ENCODE data around the gene ST7L.
A peak's percentile ranks its signal among the peaks of the same experiment; 100 is the strongest.
"Not testable (repeated sequence)": the region's sequence is repeated elsewhere in the genome, so short reads cannot be mapped to it uniquely, and the experiment has no call there.

The ST7L gene

DNA sequence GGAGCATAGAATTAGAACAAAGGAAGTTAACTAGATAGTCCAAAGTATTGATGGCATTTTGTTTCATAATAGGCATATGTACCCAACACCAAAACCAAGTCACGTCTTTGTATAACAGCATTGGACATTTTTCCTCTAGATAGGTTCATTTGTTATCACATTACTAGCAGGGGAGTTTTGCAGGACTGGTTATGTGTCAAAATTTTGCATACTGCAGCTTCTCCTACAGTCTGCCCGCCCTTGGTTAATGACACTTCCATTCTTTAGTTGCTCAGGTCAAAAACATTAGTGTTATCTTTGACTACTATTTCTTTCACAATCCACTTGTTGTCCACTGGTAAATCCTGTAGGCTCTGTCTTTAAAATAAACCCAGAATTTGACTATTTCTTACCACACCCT lies 9.6 kb upstream of the ST7L start:
- DNase-seq (no peak), ATAC-seq (ENCODE audit: insufficient read depth, low read depth) (no peak)
- H2AFZ ChIP-seq (ENCODE audit: low read depth, low read length), result no peak overlapping the region
- no peaks in the 10 kb centered on the region for H3K27me3 ChIP-seq (ENCODE audit: insufficient read depth, low read length, poor library complexity)
- peaks cover 99% of the 10 kb centered on the region for H3K79me2 ChIP-seq (ENCODE audit: insufficient read depth, low read length)
- peaks cover 19% of the 10 kb centered on the region; the same call in 1 of the 2 replicates for H3K4me1 ChIP-seq (ENCODE audit: insufficient read depth, low read length)
- peaks cover 52% of the 10 kb centered on the region for H3K36me3 ChIP-seq (ENCODE audit: insufficient read depth, low read length)
- no peak overlapping the region for H3K27ac ChIP-seq (ENCODE audit: low read length)
- H3K4me2 ChIP-seq (ENCODE audit: insufficient read depth, low read length), result peak overlapping the region; percentile 19; the same call in 1 of the 2 replicates
- no peak overlapping the region for H3K9ac ChIP-seq (ENCODE audit: low read depth, low read length)
- no peaks in the 10 kb centered on the region for H3K9me3 ChIP-seq (ENCODE audit: insufficient read depth, low read length, severe bottlenecking)
- no peak for TF ChIP-seq EZH2 (IDR thresholded peaks at IDR 0.05; ENCODE audit: borderline replicate concordance, low read depth, low read length, severe bottlenecking)
- TF ChIP-seq, protein P1, sequence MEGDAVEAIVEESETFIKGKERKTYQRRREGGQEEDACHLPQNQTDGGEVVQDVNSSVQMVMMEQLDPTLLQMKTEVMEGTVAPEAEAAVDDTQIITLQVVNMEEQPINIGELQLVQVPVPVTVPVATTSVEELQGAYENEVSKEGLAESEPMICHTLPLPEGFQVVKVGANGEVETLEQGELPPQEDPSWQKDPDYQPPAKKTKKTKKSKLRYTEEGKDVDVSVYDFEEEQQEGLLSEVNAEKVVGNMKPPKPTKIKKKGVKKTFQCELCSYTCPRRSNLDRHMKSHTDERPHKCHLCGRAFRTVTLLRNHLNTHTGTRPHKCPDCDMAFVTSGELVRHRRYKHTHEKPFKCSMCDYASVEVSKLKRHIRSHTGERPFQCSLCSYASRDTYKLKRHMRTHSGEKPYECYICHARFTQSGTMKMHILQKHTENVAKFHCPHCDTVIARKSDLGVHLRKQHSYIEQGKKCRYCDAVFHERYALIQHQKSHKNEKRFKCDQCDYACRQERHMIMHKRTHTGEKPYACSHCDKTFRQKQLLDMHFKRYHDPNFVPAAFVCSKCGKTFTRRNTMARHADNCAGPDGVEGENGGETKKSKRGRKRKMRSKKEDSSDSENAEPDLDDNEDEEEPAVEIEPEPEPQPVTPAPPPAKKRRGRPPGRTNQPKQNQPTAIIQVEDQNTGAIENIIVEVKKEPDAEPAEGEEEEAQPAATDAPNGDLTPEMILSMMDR (IDR thresholded peaks at IDR 0.05; ENCODE audit: borderline replicate concordance, extremely low read depth, low read length, poor library complexity, severe bottlenecking), result no peak
- H4K20me1 ChIP-seq (ENCODE audit: insufficient read depth, low read length), result peaks cover 87% of the 10 kb centered on the region
- no peak overlapping the region for H3K4me3 ChIP-seq (ENCODE audit: low read depth in 1 of 2, low read length in 2 of 2)

DNA sequence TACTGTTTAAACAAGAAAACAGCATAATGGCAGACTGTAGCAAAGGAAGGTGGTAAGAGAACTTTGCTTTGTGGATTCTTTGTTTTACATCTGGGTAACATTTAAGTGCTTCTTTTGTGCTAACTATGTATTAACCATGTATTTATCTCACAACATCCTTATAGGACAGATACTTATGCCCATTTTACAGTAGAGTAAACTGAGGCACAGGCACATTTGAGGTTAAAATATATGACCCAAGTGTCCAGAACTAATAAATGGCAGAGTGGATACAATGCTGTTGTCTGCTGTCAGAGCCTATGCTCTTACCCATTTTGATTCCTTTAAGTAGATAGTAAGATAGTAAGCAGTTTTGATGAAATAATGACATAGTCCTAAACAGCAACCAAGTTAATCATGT lies 7.9 kb upstream of the ST7L start:
- no peak overlapping the region for H3K27ac ChIP-seq (ENCODE audit: low read length)
- H4K20me1 ChIP-seq (ENCODE audit: insufficient read depth, low read length), result peaks cover 83% of the 10 kb centered on the region
- H3K79me2 ChIP-seq (ENCODE audit: insufficient read depth, low read length), result peaks cover 98% of the 10 kb centered on the region
- TF ChIP-seq, protein P1 (IDR thresholded peaks at IDR 0.05; ENCODE audit: borderline replicate concordance, extremely low read depth, low read length, poor library complexity, severe bottlenecking), result no peak
- no peaks in the 10 kb centered on the region for H3K9me3 ChIP-seq (ENCODE audit: insufficient read depth, low read length, severe bottlenecking)
- no peak overlapping the region for H2AFZ ChIP-seq (ENCODE audit: low read depth, low read length)
- DNase-seq (no peak), ATAC-seq (ENCODE audit: insufficient read depth, low read depth) (no peak)
- H3K27me3 ChIP-seq (ENCODE audit: insufficient read depth, low read length, poor library complexity), result no peaks in the 10 kb centered on the region
- no peak overlapping the region for H3K4me3 ChIP-seq (ENCODE audit: low read depth in 1 of 2, low read length in 2 of 2)
- peaks cover 24% of the 10 kb centered on the region; the same call in 1 of the 2 replicates for H3K4me1 ChIP-seq (ENCODE audit: insufficient read depth, low read length)
- H3K36me3 ChIP-seq (ENCODE audit: insufficient read depth, low read length), result peaks cover 43% of the 10 kb centered on the region
- H3K4me2 ChIP-seq (ENCODE audit: insufficient read depth, low read length), result no peak overlapping the region
- H3K9ac ChIP-seq (ENCODE audit: low read depth, low read length), result no peak overlapping the region

DNA sequence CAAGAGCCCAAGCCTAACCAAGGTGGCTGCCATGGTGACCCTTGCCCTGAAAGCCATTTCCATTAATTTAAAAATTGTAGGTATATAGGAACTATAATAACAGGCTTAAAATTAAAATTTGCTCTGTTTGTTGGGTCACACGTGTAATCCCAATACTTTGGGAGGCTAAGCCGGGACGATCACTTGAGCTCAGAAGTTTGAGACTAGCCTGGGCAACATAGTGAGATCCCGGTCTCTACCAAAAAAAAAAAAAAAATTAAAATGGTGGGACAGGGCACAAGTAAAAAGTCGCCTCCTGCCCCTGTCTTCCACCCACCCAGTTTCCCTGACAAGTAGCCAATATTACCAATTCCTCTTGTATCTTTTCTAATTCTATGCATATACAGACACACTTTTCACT lies 7.3 kb upstream of the ST7L start:
- Histone ChIP-seq H3K9me3 (ENCODE audit: insufficient read depth, low read length, severe bottlenecking) (no peaks in the 10 kb centered on the region), H3K79me2 (ENCODE audit: insufficient read depth, low read length) (peaks cover 98% of the 10 kb centered on the region), H3K9ac (ENCODE audit: low read depth, low read length) (no peak overlapping the region), H3K36me3 (ENCODE audit: insufficient read depth, low read length) (peaks cover 38% of the 10 kb centered on the region), H3K4me1 (ENCODE audit: insufficient read depth, low read length) (peaks cover 31% of the 10 kb centered on the region), H3K4me3 (ENCODE audit: low read depth in 1 of 2, low read length in 2 of 2) (no peak overlapping the region), H3K4me2 (ENCODE audit: insufficient read depth, low read length) (peak overlapping the region; percentile 9; the same call in 1 of the 2 replicates), H2AFZ (ENCODE audit: low read depth, low read length) (no peak overlapping the region), H3K27me3 (ENCODE audit: insufficient read depth, low read length, poor library complexity) (no peaks in the 10 kb centered on the region), H3K27ac (ENCODE audit: low read length) (no peak overlapping the region), H4K20me1 (ENCODE audit: insufficient read depth, low read length) (peaks cover 76% of the 10 kb centered on the region)
- ATAC-seq (ENCODE audit: insufficient read depth, low read depth), result no peak
- DNase-seq, result no peak
- no peak for TF ChIP-seq EZH2 (IDR thresholded peaks at IDR 0.05; ENCODE audit: borderline replicate concordance, low read depth, low read length, severe bottlenecking)
- TF ChIP-seq, protein P1 (IDR thresholded peaks at IDR 0.05; ENCODE audit: borderline replicate concordance, extremely low read depth, low read length, poor library complexity, severe bottlenecking), result no peak

DNA sequence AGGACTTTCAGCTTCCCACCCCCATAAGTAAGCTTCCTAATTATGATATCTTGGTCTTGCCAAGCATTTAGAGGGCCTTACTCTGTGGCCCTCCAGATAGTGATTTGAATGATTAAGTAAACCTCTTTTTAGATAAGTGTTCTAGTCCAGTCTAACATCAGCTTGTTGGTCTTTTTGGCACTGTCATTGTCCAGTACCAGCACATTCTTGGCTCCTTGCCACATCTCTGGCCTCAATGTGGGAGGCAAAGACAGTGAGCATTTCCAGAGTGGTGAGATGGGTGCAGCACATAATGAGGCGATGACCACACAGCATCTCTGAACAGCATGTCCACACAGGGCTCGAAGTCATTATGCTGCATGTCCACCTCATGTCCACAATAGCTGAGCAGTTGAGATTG lies 6.8 kb upstream of the ST7L start:
- Histone ChIP-seq H3K4me1 (ENCODE audit: insufficient read depth, low read length) (peaks cover 36% of the 10 kb centered on the region), H3K9ac (ENCODE audit: low read depth, low read length) (no peak overlapping the region), H2AFZ (ENCODE audit: low read depth, low read length) (no peak overlapping the region), H3K9me3 (ENCODE audit: insufficient read depth, low read length, severe bottlenecking) (no peaks in the 10 kb centered on the region), H3K4me2 (ENCODE audit: insufficient read depth, low read length) (peak overlapping the region; percentile 9; the same call in 1 of the 2 replicates), H3K4me3 (ENCODE audit: low read depth in 1 of 2, low read length in 2 of 2) (no peak overlapping the region), H4K20me1 (ENCODE audit: insufficient read depth, low read length) (peaks cover 73% of the 10 kb centered on the region), H3K27ac (ENCODE audit: low read length) (no peak overlapping the region), H3K36me3 (ENCODE audit: insufficient read depth, low read length) (peaks cover 33% of the 10 kb centered on the region), H3K27me3 (ENCODE audit: insufficient read depth, low read length, poor library complexity) (no peaks in the 10 kb centered on the region), H3K79me2 (ENCODE audit: insufficient read depth, low read length) (peaks cover 98% of the 10 kb centered on the region)
- DNase-seq (no peak), ATAC-seq (ENCODE audit: insufficient read depth, low read depth) (no peak)
- TF ChIP-seq, protein P1 (IDR thresholded peaks at IDR 0.05; ENCODE audit: borderline replicate concordance, extremely low read depth, low read length, poor library complexity, severe bottlenecking), result no peak
- no peak for TF ChIP-seq EZH2 (IDR thresholded peaks at IDR 0.05; ENCODE audit: borderline replicate concordance, low read depth, low read length, severe bottlenecking)

DNA sequence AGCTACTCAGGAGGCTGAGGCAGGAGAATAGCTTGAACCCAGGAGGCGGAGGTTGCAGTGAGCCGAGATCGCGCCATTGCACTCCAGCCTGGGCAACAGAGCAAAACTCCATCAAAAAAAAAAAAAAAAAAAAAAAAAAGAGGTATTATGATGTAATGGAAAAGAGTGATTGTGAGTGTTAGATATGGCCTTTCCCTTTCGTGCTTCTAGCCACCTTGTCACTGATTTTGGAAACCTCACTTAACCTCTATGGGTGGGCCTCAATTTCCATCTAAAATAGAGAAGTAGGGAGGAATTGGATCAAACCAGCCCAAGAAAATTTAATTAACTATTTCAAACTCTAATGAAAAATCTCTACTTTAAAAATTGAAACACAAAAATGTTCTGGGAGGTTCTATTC lies 5.6 kb upstream of the ST7L start:
- peaks cover 98% of the 10 kb centered on the region for H3K79me2 ChIP-seq (ENCODE audit: insufficient read depth, low read length)
- H3K9me3 ChIP-seq (ENCODE audit: insufficient read depth, low read length, severe bottlenecking); H3K9ac ChIP-seq (ENCODE audit: low read depth, low read length); H3K4me3 ChIP-seq (ENCODE audit: low read depth in 1 of 2, low read length in 2 of 2); H3K27ac ChIP-seq (ENCODE audit: low read length); H2AFZ ChIP-seq (ENCODE audit: low read depth, low read length); DNase-seq; H3K27me3 ChIP-seq (ENCODE audit: insufficient read depth, low read length, poor library complexity); ATAC-seq (ENCODE audit: insufficient read depth, low read depth): not testable (repeated sequence)
- H3K36me3 ChIP-seq (ENCODE audit: insufficient read depth, low read length), result peaks cover 25% of the 10 kb centered on the region
- H3K4me2 ChIP-seq (ENCODE audit: insufficient read depth, low read length), result 0 out of 2 replicates have a peak overlapping the region, but pooled peaks have one; percentile 9
- peaks cover 65% of the 10 kb centered on the region for H4K20me1 ChIP-seq (ENCODE audit: insufficient read depth, low read length)
- H3K4me1 ChIP-seq (ENCODE audit: insufficient read depth, low read length), result peaks cover 37% of the 10 kb centered on the region
